Skeletal muscle tissue (tissue), 4 donors: ENCODE measurements around the gene SUPV3L1. TPM values are rescaled to one million over a fixed set of nuclear protein-coding genes. Genes with fewer than 3 reads are reported as not detected.

Experiments
- H3K27ac ChIP-seq: one replicate; pipeline ENCODE4 v1.7.0; 2013; ENCODE audit warnings: mild to moderate bottlenecking, low read depth, low read length, inconsistent platforms
- H3K27me3 ChIP-seq, 3 donors: one replicate each; pipeline ENCODE4 v1.7.0; 2013; ENCODE audit warnings: low read length in 3 of 3; ENCODE audit not compliant: control insufficient read depth in 3 of 3, insufficient read depth in 3 of 3
- H3K36me3 ChIP-seq, 3 donors: one replicate each; pipeline ENCODE4 v1.7.0; 2013; ENCODE audit warnings: low read length in 3 of 3; ENCODE audit not compliant: control insufficient read depth in 3 of 3, insufficient read depth in 3 of 3
- H3K4me1 ChIP-seq, 3 donors: one replicate each; pipeline ENCODE4 v1.7.0; 2013; ENCODE audit warnings: low read length in 3 of 3, mild to moderate bottlenecking in 3 of 3; ENCODE audit not compliant: control insufficient read depth in 3 of 3, insufficient read depth in 3 of 3
- H3K4me3 ChIP-seq, 3 donors: one replicate each; pipeline ENCODE4 v1.7.0; 2013; ENCODE audit warnings: low read length in 3 of 3
- H3K9ac ChIP-seq, 3 donors: one replicate each; pipeline ENCODE4 v1.7.0; 2013; ENCODE audit warnings: low read length in 3 of 3, mild to moderate bottlenecking in 3 of 3, moderate library complexity in 2 of 3, low read depth in 1 of 3
- H3K9me3 ChIP-seq, 3 donors: one replicate each; pipeline ENCODE4 v1.7.0; 2013; ENCODE audit warnings: low read length in 3 of 3; ENCODE audit not compliant: control insufficient read depth in 3 of 3
- total RNA-seq: library from RNA; depleted of rRNA; stranded (reverse); fragments of >200 nt; gene quantifications from one replicate; pipeline ENCODE4 v1.2.3, GENCODE V29; 2014
- donor health status: Osteomylitis.

SUPV3L1 gene
- total RNA-seq, 1 donor from 2014 or later = 22.4 TPM

- H3K4me3 ChIP-seq = no peak overlapping the region
- H3K9me3 ChIP-seq = no peaks in the 10 kb centered on the region
- no peak overlapping the region for H3K27ac ChIP-seq
- H3K9ac ChIP-seq = no peak overlapping the region
- H3K36me3 ChIP-seq = peaks cover 6 to 18% (median 15%) of the 10 kb centered on the region in 3 donors
- no peaks in the 10 kb centered on the region for H3K27me3 ChIP-seq
- peaks cover 25 to 44% (median 27%) of the 10 kb centered on the region in 3 donors for H3K4me1 ChIP-seq
These were observed 2.0 kb downstream of the SUPV3L1 start for GRCh38 chr10:69182005-69182404.

- no peaks in the 10 kb centered on the region for H3K9me3 ChIP-seq
- no peak overlapping the region for H3K9ac ChIP-seq
- peaks cover 27 to 51% (median 39%) of the 10 kb centered on the region in 3 donors for H3K36me3 ChIP-seq
- H3K27me3 ChIP-seq = no peaks in the 10 kb centered on the region
- no peak overlapping the region for H3K27ac ChIP-seq
- no peak overlapping the region for H3K4me3 ChIP-seq
- peaks cover 11 to 22% (median 16%) of the 10 kb centered on the region in 3 donors for H3K4me1 ChIP-seq
These were observed 6.5 kb downstream of the SUPV3L1 start for GRCh38 chr10:69186524-69186923.

GRCh38 chr10:69201045-69201444, 21.0 kb downstream of the SUPV3L1 start:
- H3K9ac ChIP-seq = no peak overlapping the region
- no peaks in the 10 kb centered on the region for H3K27me3 ChIP-seq
- H3K4me1 ChIP-seq = no peaks in the 10 kb centered on the region
- H3K27ac ChIP-seq = no peak overlapping the region
- peaks cover 40 to 67% (median 62%) of the 10 kb centered on the region in 3 donors for H3K36me3 ChIP-seq
- H3K4me3 ChIP-seq = no peak overlapping the region
- H3K9me3 ChIP-seq = no peaks in the 10 kb centered on the region

GRCh38 chr10:69202332-69202731, 22.3 kb downstream of the SUPV3L1 start:
- Histone ChIP-seq H3K27ac (no peak overlapping the region), H3K27me3 (no peaks in the 10 kb centered on the region), H3K9ac (no peak overlapping the region), H3K36me3 (peaks cover 33 to 70% (median 63%) of the 10 kb centered on the region in 3 donors), H3K4me1 (no peaks in the 10 kb centered on the region), H3K4me3 (no peak overlapping the region), H3K9me3 (no peaks in the 10 kb centered on the region)

- peaks cover 0 to 3% (median 3%) of the 10 kb centered on the region in 3 donors for H3K4me1 ChIP-seq
- peaks cover 27 to 50% (median 48%) of the 10 kb centered on the region in 3 donors for H3K36me3 ChIP-seq
- H3K9me3 ChIP-seq = no peaks in the 10 kb centered on the region
These were observed 28.7 kb downstream of the SUPV3L1 start for GRCh38 chr10:69208761-69209160.

GRCh38 chr10:69209787-69210484, 29.9 kb downstream of the SUPV3L1 start:
- Histone ChIP-seq H3K4me3 (no peak overlapping the region), H3K36me3 (peaks cover 22 to 39% (median 36%) of the 10 kb centered on the region in 3 donors)

More at GRCh38 chr10:69208761-69209160, 28.7 kb downstream of the SUPV3L1 start:
- H3K27me3 ChIP-seq = no peaks in the 10 kb centered on the region
- H3K9ac ChIP-seq = no peak overlapping the region
- H3K4me3 ChIP-seq = no peak overlapping the region
- H3K27ac ChIP-seq = no peak overlapping the region

GRCh38 chr10:69211104-69211503, 31.1 kb downstream of the SUPV3L1 start:
- H3K27ac ChIP-seq = no peak overlapping the region
- H3K27me3 ChIP-seq = no peaks in the 10 kb centered on the region
- no peak overlapping the region for H3K4me3 ChIP-seq
- H3K4me1 ChIP-seq = peaks cover 0 to 5% (median 4%) of the 10 kb centered on the region in 3 donors
- no peak overlapping the region for H3K9ac ChIP-seq
- H3K36me3 ChIP-seq = peaks cover 12 to 31% (median 26%) of the 10 kb centered on the region in 3 donors
- H3K9me3 ChIP-seq = no peaks in the 10 kb centered on the region

More at GRCh38 chr10:69209787-69210484, 29.9 kb downstream of the SUPV3L1 start:
- no peak overlapping the region for H3K9ac ChIP-seq
- no peaks in the 10 kb centered on the region for H3K27me3 ChIP-seq
- H3K9me3 ChIP-seq = no peaks in the 10 kb centered on the region
- H3K4me1 ChIP-seq = peaks cover 0 to 5% (median 4%) of the 10 kb centered on the region in 3 donors
- no peak overlapping the region for H3K27ac ChIP-seq

GRCh38 chr10:69211524-69211923, 31.5 kb downstream of the SUPV3L1 start:
- peaks cover 12 to 27% (median 22%) of the 10 kb centered on the region in 3 donors for H3K36me3 ChIP-seq
- no peaks in the 10 kb centered on the region for H3K9me3 ChIP-seq
- no peak overlapping the region for H3K27ac ChIP-seq
- no peak overlapping the region for H3K9ac ChIP-seq
- no peak overlapping the region for H3K4me3 ChIP-seq
- peaks cover 0 to 2% (median 0%) of the 10 kb centered on the region in 3 donors for H3K27me3 ChIP-seq
- peaks cover 0 to 5% (median 4%) of the 10 kb centered on the region in 3 donors for H3K4me1 ChIP-seq

GRCh38 chr10:69213591-69214311, 33.7 kb downstream of the SUPV3L1 start:
- Histone ChIP-seq H3K27me3 (peaks cover 0 to 5% (median 0%) of the 10 kb centered on the region in 3 donors), H3K27ac (no peak overlapping the region), H3K9me3 (no peaks in the 10 kb centered on the region), H3K36me3 (peaks cover under 1 to 7% (median 5%) of the 10 kb centered on the region in 3 donors), H3K4me3 (no peak overlapping the region), H3K4me1 (peaks cover 0 to 5% (median 4%) of the 10 kb centered on the region in 3 donors), H3K9ac (no peak overlapping the region)

- Histone ChIP-seq H3K4me3 (no peak overlapping the region), H3K27me3 (peaks cover 0 to 5% (median 0%) of the 10 kb centered on the region in 3 donors), H3K9ac (no peak overlapping the region), H3K27ac (no peak overlapping the region), H3K36me3 (no peaks in the 10 kb centered on the region), H3K4me1 (peaks cover 0 to 5% (median 4%) of the 10 kb centered on the region in 3 donors), H3K9me3 (no peaks in the 10 kb centered on the region)
These were observed 34.7 kb downstream of the SUPV3L1 start for GRCh38 chr10:69214666-69215131.
